Stimulated activated CD8-positive, alpha-beta memory T cell treated with anti-CD3 and anti-CD28 coated beads, Interleukin-15, amount 100 ng/mL, for 24 hours (primary cell): ENCODE data around the gene IQGAP3.
"Not testable (repeated sequence)": the region's sequence is repeated elsewhere in the genome, so short reads cannot be mapped to it uniquely, and the experiment has no call there.

ENCODE experiments used
- DNase-seq: peaks from one replicate; pipeline ENCODE4 v3.0.0-alpha.2; 2020; ENCODE audit warnings: low read depth

The IQGAP3 gene

GRCh38 chr1:156571261-156571852 lies 1.0 kb downstream of the IQGAP3 start:
- no peak for DNase-seq

- no peak for DNase-seq
Measured at GRCh38 chr1:156566436-156566835, 5.9 kb downstream of the IQGAP3 start.

GRCh38 chr1:156565519-156565918 lies 6.8 kb downstream of the IQGAP3 start:
- DNase-seq, result no peak

- DNase-seq, result no peak
Measured at GRCh38 chr1:156560585-156561163, 11.7 kb downstream of the IQGAP3 start.

GRCh38 chr1:156559797-156560385 lies 12.5 kb downstream of the IQGAP3 start:
- DNase-seq, result no peak

GRCh38 chr1:156559086-156559796 lies 13.1 kb downstream of the IQGAP3 start:
- DNase-seq, result no peak

- no peak for DNase-seq
Measured at GRCh38 chr1:156556354-156556753, 16.0 kb downstream of the IQGAP3 start.

GRCh38 chr1:156555715-156556114 lies 16.6 kb downstream of the IQGAP3 start:
- no peak for DNase-seq

GRCh38 chr1:156554971-156555370 lies 17.4 kb downstream of the IQGAP3 start:
- no peak for DNase-seq

- no peak for DNase-seq
Measured at GRCh38 chr1:156553860-156554485, 18.4 kb downstream of the IQGAP3 start.

- not testable (repeated sequence) for DNase-seq
Measured at GRCh38 chr1:156552937-156553336, 19.4 kb downstream of the IQGAP3 start.

GRCh38 chr1:156552518-156552917 lies 19.8 kb downstream of the IQGAP3 start:
- DNase-seq, result no peak

- DNase-seq, result no peak
Measured at GRCh38 chr1:156551869-156552268, 20.5 kb downstream of the IQGAP3 start.

- no peak for DNase-seq
Measured at GRCh38 chr1:156551066-156551643, 21.2 kb downstream of the IQGAP3 start.

GRCh38 chr1:156550346-156550745 lies 22.0 kb downstream of the IQGAP3 start:
- DNase-seq, result no peak

GRCh38 chr1:156549831-156550230 lies 22.5 kb downstream of the IQGAP3 start:
- no peak for DNase-seq

- no peak for DNase-seq
Measured at GRCh38 chr1:156549390-156549789, 23.0 kb downstream of the IQGAP3 start.

- DNase-seq, result no peak
Measured at GRCh38 chr1:156547982-156548381, 24.4 kb downstream of the IQGAP3 start.

- DNase-seq, result no peak
Measured at GRCh38 chr1:156547434-156547833, 24.9 kb downstream of the IQGAP3 start.

GRCh38 chr1:156546267-156546666 lies 26.1 kb downstream of the IQGAP3 start:
- DNase-seq, result no peak

GRCh38 chr1:156544592-156545102 lies 27.7 kb downstream of the IQGAP3 start:
- DNase-seq, result no peak

GRCh38 chr1:156543066-156543465 lies 29.3 kb downstream of the IQGAP3 start:
- no peak for DNase-seq
